ENCODE results near the gene GALNS.

GRCh38 chr16:88818575-88818874 lies 38.2 kb downstream of the GALNS start:
- TF ChIP-seq CTCF (IDR thresholded peaks at IDR 0.05) (no peak), POLR2A (IDR thresholded peaks at IDR 0.05) (no peak)
